Stimulated activated CD4-positive, alpha-beta T cell treated with anti-CD3 and anti-CD28 coated beads, Interleukin-12 subunit alpha, Interleukin-12 subunit beta, amount 100 ng/mL, for 48 hours (primary cell): ENCODE results near the gene MEF2D.

ENCODE experiments used
- DNase-seq, 3 donors: peaks; one replicate each; pipeline ENCODE4 v3.0.0-alpha.2; 2020; ENCODE audit warnings: low read depth in 2 of 3, low spot score in 1 of 3

The MEF2D gene

GRCh38 chr1:156448134-156448967, 52.2 kb downstream of the MEF2D start:
- no peak for DNase-seq

GRCh38 chr1:156445789-156446263, 54.7 kb downstream of the MEF2D start:
- DNase-seq: peak; percentile 73 to 86 (median 74)

- DNase-seq: peak in 1 of 3 donors; percentile 41
Observed at GRCh38 chr1:156444407-156445001, 56.1 kb downstream of the MEF2D start.

GRCh38 chr1:156443286-156443685, 57.3 kb downstream of the MEF2D start:
- no peak for DNase-seq

- DNase-seq: no peak
Observed at GRCh38 chr1:156440654-156441437, 59.7 kb downstream of the MEF2D start.

GRCh38 chr1:156439777-156440183, 60.8 kb downstream of the MEF2D start:
- no peak for DNase-seq

- no peak for DNase-seq
Observed at GRCh38 chr1:156439036-156439776, 61.4 kb downstream of the MEF2D start.

- no peak for DNase-seq
Observed at GRCh38 chr1:156438278-156438987, 62.1 kb downstream of the MEF2D start.

- DNase-seq: no peak
Observed at GRCh38 chr1:156437037-156437867, 63.3 kb downstream of the MEF2D start.

GRCh38 chr1:156436141-156437036, 64.2 kb downstream of the MEF2D start:
- no peak for DNase-seq

- DNase-seq: no peak
Observed at GRCh38 chr1:156435545-156436140, 64.9 kb downstream of the MEF2D start.

- DNase-seq: no peak
Observed at GRCh38 chr1:156434989-156435544, 65.5 kb downstream of the MEF2D start.

GRCh38 chr1:156433602-156434001, 67.0 kb downstream of the MEF2D start:
- no peak for DNase-seq

- no peak for DNase-seq
Observed at GRCh38 chr1:156433032-156433431, 67.5 kb downstream of the MEF2D start.

- DNase-seq: no peak
Observed at GRCh38 chr1:156432669-156433018, 67.9 kb downstream of the MEF2D start.

GRCh38 chr1:156431769-156432668, 68.6 kb downstream of the MEF2D start:
- no peak for DNase-seq

GRCh38 chr1:156431366-156431765, 69.2 kb downstream of the MEF2D start:
- DNase-seq: no peak
